Trophoblast cell (in vitro differentiated cells and primary cell): Measurements from ENCODE around the gene FAR1.

ENCODE experiments used
- DNase-seq, 2 donors: peaks; one replicate each; pipeline ENCODE4 v3.0.0-alpha.2; 2016
- H2AFZ ChIP-seq: 2 replicates; pipeline ENCODE4 v1.6.1; 2013; ENCODE audit warnings: low read length, moderate library complexity, mild to moderate bottlenecking; ENCODE audit not compliant: insufficient read depth, poor library complexity
- H2AK5ac ChIP-seq: 2 replicates; pipeline ENCODE4 v1.6.1; 2013; ENCODE audit warnings: mild to moderate bottlenecking, low read length
- H2BK120ac ChIP-seq: 2 replicates; pipeline ENCODE4 v1.6.1; 2013; ENCODE audit warnings: low read length, mild to moderate bottlenecking, moderate library complexity; ENCODE audit not compliant: insufficient read depth, poor library complexity
- H2BK12ac ChIP-seq: 2 replicates; pipeline ENCODE4 v1.6.1; 2013; ENCODE audit warnings: mild to moderate bottlenecking, low read length, moderate library complexity
- H2BK5ac ChIP-seq: 2 replicates; pipeline ENCODE4 v1.6.1; 2013; ENCODE audit warnings: low read length, low read depth, moderate library complexity, mild to moderate bottlenecking; ENCODE audit not compliant: poor library complexity
- H3K14ac ChIP-seq: 2 replicates; pipeline ENCODE4 v1.6.1; 2013; ENCODE audit warnings: mild to moderate bottlenecking, low read length
- H3K18ac ChIP-seq: 2 replicates; pipeline ENCODE4 v1.6.1; 2013; ENCODE audit warnings: mild to moderate bottlenecking, low read length
- H3K23ac ChIP-seq: 2 replicates; pipeline ENCODE4 v1.6.1; 2013; ENCODE audit warnings: low read length
- H3K27ac ChIP-seq: 2 replicates; pipeline ENCODE4 v1.5.1; 2013; ENCODE audit warnings: low read depth, mild to moderate bottlenecking, inconsistent platforms, low read length, moderate library complexity
- H3K27me3 ChIP-seq: 2 replicates; pipeline ENCODE4 v1.6.1; 2013; ENCODE audit warnings: inconsistent platforms, mild to moderate bottlenecking, low read length, moderate library complexity; ENCODE audit not compliant: insufficient read depth
- H3K36me3 ChIP-seq, 2 experiments: 1 replicate in 1 of 2; 2 replicates in 1 of 2; pipeline ENCODE4 v1.6.1; 2013; ENCODE audit warnings: low read length in 2 of 2, mild to moderate bottlenecking in 2 of 2, moderate library complexity in 1 of 2; ENCODE audit not compliant: insufficient read depth in 2 of 2, control insufficient read depth in 1 of 2
- H3K4ac ChIP-seq: 2 replicates; pipeline ENCODE4 v1.6.1; 2013; ENCODE audit warnings: low read depth, mild to moderate bottlenecking, low read length, moderate library complexity
- H3K4me1 ChIP-seq, 2 experiments: 1 replicate in 1 of 2; 2 replicates in 1 of 2; pipeline ENCODE4 v1.6.1; 2013; ENCODE audit warnings: low read length in 2 of 2, mild to moderate bottlenecking in 2 of 2, moderate library complexity in 1 of 2; ENCODE audit not compliant: insufficient read depth in 2 of 2, control insufficient read depth in 1 of 2
- H3K4me2 ChIP-seq: 2 replicates; pipeline ENCODE4 v1.6.1; 2013; ENCODE audit warnings: inconsistent platforms, mild to moderate bottlenecking, low read length, moderate library complexity
- H3K4me3 ChIP-seq: 2 replicates; pipeline ENCODE4 v1.5.1; 2013; ENCODE audit warnings: mild to moderate bottlenecking, low read depth, low read length, inconsistent platforms
- H3K79me1 ChIP-seq: one replicate; pipeline ENCODE4 v1.6.1; 2013; ENCODE audit warnings: low read length
- H3K79me2 ChIP-seq: 2 replicates; pipeline ENCODE4 v1.6.1; 2013; ENCODE audit warnings: low read length, mild to moderate bottlenecking; ENCODE audit not compliant: control insufficient read depth, insufficient read depth, poor library complexity
- H3K9ac ChIP-seq: 2 replicates; pipeline ENCODE4 v1.6.1; 2013; ENCODE audit warnings: mild to moderate bottlenecking, low read length
- H3K9me3 ChIP-seq: 2 replicates; pipeline ENCODE4 v1.6.1; 2013; ENCODE audit warnings: low read depth, mild to moderate bottlenecking, control low read depth, inconsistent platforms, low read length; ENCODE audit not compliant: insufficient read depth
- H4K12ac ChIP-seq: 2 replicates; pipeline ENCODE4 v1.6.1; 2013; ENCODE audit warnings: low read depth, mild to moderate bottlenecking, low read length, moderate library complexity
- H4K8ac ChIP-seq: 2 replicates; pipeline ENCODE4 v1.6.1; 2013; ENCODE audit warnings: low read depth, mild to moderate bottlenecking, low read length, moderate library complexity
- H4K91ac ChIP-seq: one replicate; pipeline ENCODE4 v1.6.1; 2013; ENCODE audit warnings: low read depth, mild to moderate bottlenecking, low read length, moderate library complexity
- WGBS: extraction: QIAGEN DNeasy Blood & Tissue Kit; methylation state at CpG from one replicate; pipeline ENCODE4 v1.1.7; 2013; ENCODE audit warnings: missing lambda C conversion rate; ENCODE audit not compliant: insufficient read length, insufficient coverage; ENCODE audit errors: extremely low coverage; 5-methylcytosine and 5-hydroxymethylcytosine counted together

Gene FAR1

GRCh38 chr11:13692172-13692571 is 23.7 kb downstream of the FAR1 start:
- H3K36me3 ChIP-seq: peaks cover 0 to 4% of the 10 kb centered on the region in 2 experiments
- no peak overlapping the region for H2AFZ ChIP-seq
- H2BK5ac ChIP-seq: no peak overlapping the region
- H2BK12ac ChIP-seq: no peak overlapping the region
- no peaks in the 10 kb centered on the region for H3K9me3 ChIP-seq
- H3K23ac ChIP-seq: no peak overlapping the region
- no peaks in the 10 kb centered on the region for H3K4me1 ChIP-seq
- H3K27ac ChIP-seq: no peak overlapping the region
- no peaks in the 10 kb centered on the region for H3K79me2 ChIP-seq
- peak; percentile 16 to 93 for DNase-seq
- WGBS: no CpG with 5 or more reads among the region's 3 CpGs
- no peak overlapping the region for H2BK120ac ChIP-seq
- H4K8ac ChIP-seq: no peak overlapping the region
- no peak overlapping the region for H3K9ac ChIP-seq
- no peak overlapping the region for H3K4me3 ChIP-seq
- no peaks in the 10 kb centered on the region for H3K27me3 ChIP-seq
- H3K4ac ChIP-seq: no peak overlapping the region
- no peak overlapping the region for H4K91ac ChIP-seq
- no peak overlapping the region for H3K4me2 ChIP-seq
- H2AK5ac ChIP-seq: no peak overlapping the region
- H3K18ac ChIP-seq: no peak overlapping the region
- H3K14ac ChIP-seq: no peak overlapping the region
- no peaks in the 10 kb centered on the region for H3K79me1 ChIP-seq
- H4K12ac ChIP-seq: no peak overlapping the region

GRCh38 chr11:13694115-13694514 is 25.6 kb downstream of the FAR1 start:
- H3K9me3 ChIP-seq: no peaks in the 10 kb centered on the region
- no peak overlapping the region for H3K4me3 ChIP-seq
- DNase-seq: no peak
- H4K91ac ChIP-seq: no peak overlapping the region
- no peak overlapping the region for H3K27ac ChIP-seq
- H3K27me3 ChIP-seq: no peaks in the 10 kb centered on the region
- no peak overlapping the region for H2BK5ac ChIP-seq
- H3K36me3 ChIP-seq: peaks cover 2 to 4% of the 10 kb centered on the region in 2 experiments
- no peak overlapping the region for H4K8ac ChIP-seq
- no peak overlapping the region for H2BK120ac ChIP-seq
- no peaks in the 10 kb centered on the region for H3K4me1 ChIP-seq
- no peaks in the 10 kb centered on the region for H3K79me1 ChIP-seq
- no peak overlapping the region for H3K4me2 ChIP-seq
- H3K4ac ChIP-seq: no peak overlapping the region
- no peak overlapping the region for H2BK12ac ChIP-seq
- H4K12ac ChIP-seq: no peak overlapping the region
- no peak overlapping the region for H3K18ac ChIP-seq
- H3K23ac ChIP-seq: no peak overlapping the region
- H2AK5ac ChIP-seq: no peak overlapping the region
- no peak overlapping the region for H3K14ac ChIP-seq
- H3K9ac ChIP-seq: no peak overlapping the region
- H3K79me2 ChIP-seq: no peaks in the 10 kb centered on the region
- no CpG with 5 or more reads among the region's 4 CpGs for WGBS
- no peak overlapping the region for H2AFZ ChIP-seq

GRCh38 chr11:13695886-13696285 is 27.4 kb downstream of the FAR1 start:
- Histone ChIP-seq H4K8ac (no peak overlapping the region), H3K4me2 (no peak overlapping the region), H3K9ac (no peak overlapping the region), H3K79me1 (no peaks in the 10 kb centered on the region), H2BK12ac (no peak overlapping the region), H4K91ac (no peak overlapping the region), H2AFZ (no peak overlapping the region), H3K4me3 (no peak overlapping the region), H3K79me2 (no peaks in the 10 kb centered on the region), H2BK5ac (no peak overlapping the region), H3K18ac (no peak overlapping the region), H3K23ac (no peak overlapping the region), H2BK120ac (no peak overlapping the region), H3K9me3 (no peaks in the 10 kb centered on the region), H3K14ac (no peak overlapping the region), H3K27me3 (no peaks in the 10 kb centered on the region), H2AK5ac (no peak overlapping the region), H3K4ac (no peak overlapping the region), H3K36me3 (peaks cover 2 to 4% of the 10 kb centered on the region in 2 experiments), H4K12ac (no peak overlapping the region), H3K4me1 (no peaks in the 10 kb centered on the region), H3K27ac (no peak overlapping the region)
- DNase-seq: no peak

GRCh38 chr11:13697710-13698109 is 29.2 kb downstream of the FAR1 start:
- peaks cover 2 to 4% of the 10 kb centered on the region in 2 experiments for H3K36me3 ChIP-seq
- H3K27ac ChIP-seq: no peak overlapping the region
- WGBS: no CpG with 5 or more reads among the region's 1 CpG

More at GRCh38 chr11:13697710-13698109, 29.2 kb downstream of the FAR1 start:
- Histone ChIP-seq H3K4me1 (no peaks in the 10 kb centered on the region), H2BK5ac (no peak overlapping the region), H3K9ac (no peak overlapping the region), H3K4me2 (no peak overlapping the region), H3K14ac (no peak overlapping the region), H2BK120ac (no peak overlapping the region), H3K4me3 (no peak overlapping the region), H3K79me1 (no peaks in the 10 kb centered on the region), H2AFZ (no peak overlapping the region), H3K23ac (no peak overlapping the region), H4K12ac (no peak overlapping the region), H4K8ac (no peak overlapping the region), H3K79me2 (no peaks in the 10 kb centered on the region), H3K18ac (no peak overlapping the region), H3K27me3 (no peaks in the 10 kb centered on the region), H3K4ac (no peak overlapping the region), H2BK12ac (no peak overlapping the region), H4K91ac (no peak overlapping the region), H3K9me3 (no peaks in the 10 kb centered on the region), H2AK5ac (no peak overlapping the region)
- DNase-seq: no peak
